GM21717 (cell line): ENCODE measurements around the gene ZFYVE26.

Experiments
- ATAC-seq: cut with Tn5 transposase; IDR thresholded peaks from one replicate; pipeline ENCODE4 v1.9.1; 2021; ENCODE audit warnings: mild to moderate bottlenecking, moderate library complexity; ENCODE audit not compliant: unreplicated experiment

Gene ZFYVE26

DNA sequence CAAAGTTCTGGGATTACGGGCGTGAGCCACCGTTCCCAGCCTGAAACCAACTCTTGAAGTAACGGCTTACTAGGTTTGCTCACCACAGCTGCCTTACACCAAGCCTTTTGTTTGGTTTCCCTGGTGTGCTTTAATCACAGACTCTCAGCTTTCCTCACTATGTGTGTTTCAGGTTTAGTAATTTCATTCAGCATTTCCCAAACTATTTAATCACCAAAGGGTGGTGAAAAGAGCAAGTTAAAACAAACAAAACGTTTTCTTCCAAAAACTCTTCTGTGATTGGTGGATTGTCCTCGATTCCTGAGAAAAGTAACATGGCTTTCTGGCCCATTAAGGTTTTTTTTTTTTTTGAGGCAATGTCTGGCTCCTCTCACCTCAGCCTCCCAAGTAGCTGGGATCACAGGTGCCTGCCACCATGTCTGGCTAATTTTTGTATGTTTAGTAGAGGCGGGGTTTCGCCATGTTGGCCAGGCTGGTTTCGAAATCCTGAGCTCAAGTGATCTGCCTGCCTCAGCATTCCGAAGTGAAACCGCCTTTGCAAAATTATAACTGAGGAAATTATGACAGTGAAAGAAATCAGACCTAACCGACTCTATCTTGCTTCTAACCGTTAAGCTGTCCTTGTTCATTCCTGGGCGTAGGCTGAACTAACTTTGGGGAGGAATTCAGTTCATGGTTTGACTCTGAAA lies 1.5 kb upstream of the ZFYVE26 start:
- no peak for ATAC-seq

DNA sequence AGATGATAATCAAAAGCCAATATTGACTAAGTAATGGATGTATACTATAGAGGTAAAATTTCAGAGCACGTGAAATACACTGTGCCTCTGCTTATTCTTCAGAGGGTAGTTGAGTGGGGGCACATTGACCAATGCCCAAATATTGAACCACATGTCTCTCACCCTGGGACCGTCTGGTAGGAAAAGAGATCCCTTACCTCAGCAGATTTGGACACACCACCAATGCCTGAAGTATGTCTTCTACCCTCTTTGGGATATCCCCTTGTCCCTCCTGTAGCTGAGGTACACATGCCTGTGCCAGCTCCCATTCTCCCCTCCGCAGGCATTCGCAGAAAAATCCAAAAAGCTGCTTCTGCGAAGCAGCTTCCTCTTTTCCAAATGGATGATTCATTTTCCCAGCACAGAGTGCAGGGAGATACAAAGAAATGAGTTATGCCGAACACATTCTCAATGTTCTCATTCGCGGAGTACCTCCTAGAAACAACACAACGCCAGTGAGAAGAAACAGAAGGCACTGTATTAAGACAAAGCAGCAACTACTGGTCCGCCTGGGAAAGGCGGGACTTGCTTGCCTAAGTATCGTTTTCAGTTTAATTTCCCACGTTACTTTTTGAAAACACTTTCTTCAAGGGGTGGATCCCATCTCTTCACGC lies 691 bp downstream of the ZFYVE26 start:
- ATAC-seq, result no peak

DNA sequence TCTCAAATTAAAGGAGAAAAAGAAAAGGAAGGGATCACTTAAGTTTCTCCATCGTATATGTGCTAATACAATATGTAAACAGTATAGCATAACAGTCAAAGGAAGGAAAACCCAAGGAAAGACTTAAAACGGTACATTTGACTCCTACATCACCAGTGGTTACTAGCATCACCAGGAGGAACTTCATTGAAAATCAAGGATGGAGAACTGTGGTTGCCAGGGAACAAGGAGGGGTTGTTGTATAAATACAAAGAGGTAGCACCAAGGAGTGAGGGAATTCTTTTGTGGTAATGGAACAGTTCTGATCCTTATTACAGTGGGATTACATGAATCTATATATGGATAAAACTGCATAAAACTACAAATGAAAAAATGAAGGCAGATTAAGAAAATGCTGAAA lies 1.6 kb downstream of the ZFYVE26 start:
- ATAC-seq, result no peak

DNA sequence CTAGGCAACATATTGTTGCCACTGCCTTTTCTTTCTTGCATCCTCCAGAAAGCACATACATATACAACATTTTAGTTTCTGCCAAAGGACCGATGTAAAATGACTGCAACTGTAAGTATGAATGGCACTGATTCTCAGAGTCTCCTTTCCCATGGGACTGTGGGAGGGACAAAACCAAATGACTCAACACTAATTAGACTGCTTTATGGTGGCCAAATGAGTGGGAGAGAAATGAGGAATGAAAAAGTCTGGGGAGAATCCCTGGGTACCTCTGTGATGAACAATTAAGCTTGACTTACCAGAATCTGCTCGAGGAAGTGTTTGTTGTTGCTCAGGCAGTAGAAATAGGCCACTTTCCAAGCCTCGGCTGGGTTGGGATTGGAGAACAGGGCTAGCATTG lies 10.1 kb downstream of the ZFYVE26 start:
- no peak for ATAC-seq

DNA sequence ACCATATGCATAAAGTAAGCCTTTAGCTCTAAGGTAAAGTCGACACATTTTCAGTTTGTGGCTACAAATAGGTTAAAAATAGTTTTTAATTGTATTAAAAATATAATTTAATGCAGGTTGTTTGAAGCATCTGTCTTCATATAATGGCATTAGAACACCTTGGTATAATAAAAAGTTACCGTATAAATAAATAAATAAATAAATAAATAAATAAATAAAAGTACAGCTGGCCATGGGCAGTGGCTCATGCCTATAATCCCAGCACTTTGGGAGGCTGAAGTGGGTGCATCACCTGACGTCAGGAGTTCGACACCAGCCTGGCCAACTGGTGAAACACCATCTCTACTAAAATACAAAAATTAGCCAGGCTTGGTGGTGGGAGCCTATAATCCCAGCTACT lies 15.6 kb downstream of the ZFYVE26 start:
- ATAC-seq, result no peak

DNA sequence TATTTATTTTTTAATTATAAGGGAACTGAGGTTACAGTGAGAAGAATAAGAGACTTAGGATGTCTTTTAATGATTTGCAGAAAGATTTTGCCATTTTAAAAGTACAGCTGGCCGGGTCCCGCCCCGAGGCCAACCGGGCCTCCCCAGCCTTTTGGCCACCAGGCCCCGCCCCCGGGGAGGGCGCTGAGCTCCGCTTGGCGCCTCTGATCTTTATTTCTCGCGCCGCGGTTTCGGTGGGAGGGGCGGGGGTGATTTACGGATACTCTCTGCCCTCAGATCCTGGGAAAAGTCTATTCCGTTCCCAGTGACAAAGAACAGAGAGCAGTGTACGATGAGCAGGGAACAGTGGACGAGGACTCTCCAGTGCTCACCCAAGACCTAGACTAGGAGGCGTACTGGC lies 17.7 kb downstream of the ZFYVE26 start:
- ATAC-seq, result no peak

DNA sequence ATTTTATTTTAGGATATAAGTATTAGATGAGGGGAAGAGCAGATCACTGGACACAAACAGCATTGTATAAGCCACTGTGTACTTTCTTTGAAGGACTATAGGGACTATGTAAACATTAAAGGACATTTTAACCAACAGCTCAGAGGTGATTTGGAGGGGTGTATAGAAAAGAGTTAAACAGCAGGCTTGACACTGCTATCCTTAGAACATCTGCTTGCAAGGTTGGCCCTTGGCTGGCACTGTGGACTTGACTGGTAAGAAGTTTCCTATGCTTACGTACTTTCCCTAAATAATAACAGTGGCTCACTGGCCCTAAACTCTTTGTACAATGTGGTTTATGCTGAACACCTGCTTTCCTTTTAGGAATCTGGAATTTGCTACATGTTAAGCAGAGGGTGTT lies 28.7 kb downstream of the ZFYVE26 start:
- ATAC-seq, result no peak

DNA sequence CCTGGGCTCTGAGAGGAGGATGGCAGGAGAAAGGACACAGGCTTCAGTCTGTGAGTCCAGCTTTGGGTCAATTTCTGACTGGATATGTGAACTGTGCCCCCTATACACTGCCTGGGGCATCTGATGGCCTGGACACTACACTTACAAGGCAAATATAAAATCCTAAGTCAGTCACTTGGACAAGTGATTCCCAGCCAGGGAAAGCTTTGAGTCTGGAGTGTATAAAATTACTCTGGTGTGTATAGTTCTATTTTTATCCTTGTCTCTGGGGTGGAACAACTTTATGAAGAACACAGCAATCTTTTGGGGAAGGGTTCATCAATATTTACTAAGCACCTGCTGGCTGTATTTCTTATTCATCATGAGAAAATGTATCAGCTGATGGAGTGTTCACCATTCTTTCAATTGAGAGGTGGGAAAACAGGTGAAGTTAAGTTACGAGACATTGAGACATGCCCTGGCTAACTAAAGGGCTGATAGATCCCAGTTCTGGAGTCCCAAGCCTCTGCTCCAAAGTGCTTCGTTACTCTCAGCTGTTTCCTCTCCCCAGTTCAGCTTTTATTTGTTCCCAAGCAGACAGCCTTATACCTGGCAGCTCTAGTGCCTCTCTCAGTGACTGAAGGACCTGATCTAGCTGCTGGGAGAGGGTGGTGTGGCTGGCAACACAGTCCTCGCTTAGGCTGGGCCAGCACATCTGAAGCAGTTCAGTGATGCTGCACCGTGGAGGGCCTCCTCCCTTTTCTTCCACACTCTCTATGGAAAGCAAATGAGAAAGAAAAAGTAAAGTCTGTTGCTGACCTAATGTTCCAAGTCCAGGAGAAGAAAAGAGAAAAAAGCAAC lies 30.9 kb downstream of the ZFYVE26 start:
- ATAC-seq, result no peak

DNA sequence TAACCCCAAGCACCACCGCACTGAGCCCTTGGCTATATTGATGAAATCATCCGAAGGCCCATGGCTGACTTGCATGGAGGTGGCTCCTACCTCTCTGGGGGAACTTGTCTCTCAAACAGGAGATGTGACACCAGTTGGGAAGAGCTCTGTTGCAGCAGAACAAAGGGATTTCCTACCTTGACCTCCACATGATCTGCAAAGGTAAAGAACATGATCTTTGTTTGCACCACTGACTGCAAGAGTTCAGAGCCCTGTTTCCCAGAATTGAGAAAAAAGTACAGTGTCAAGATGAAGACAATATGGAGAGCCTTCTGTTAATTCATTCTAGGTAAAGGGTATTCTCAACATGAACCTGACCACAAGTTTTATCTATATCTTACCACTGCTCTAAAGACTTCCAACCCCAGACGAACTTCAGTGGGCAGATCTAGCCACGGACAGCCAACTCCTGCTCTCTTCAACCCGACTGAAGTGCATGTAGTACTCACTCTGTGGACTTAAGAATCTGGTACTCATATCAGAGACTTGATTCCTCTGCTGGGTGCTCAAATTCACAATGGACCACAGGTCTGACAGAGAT lies 32.1 kb downstream of the ZFYVE26 start:
- ATAC-seq, result no peak

DNA sequence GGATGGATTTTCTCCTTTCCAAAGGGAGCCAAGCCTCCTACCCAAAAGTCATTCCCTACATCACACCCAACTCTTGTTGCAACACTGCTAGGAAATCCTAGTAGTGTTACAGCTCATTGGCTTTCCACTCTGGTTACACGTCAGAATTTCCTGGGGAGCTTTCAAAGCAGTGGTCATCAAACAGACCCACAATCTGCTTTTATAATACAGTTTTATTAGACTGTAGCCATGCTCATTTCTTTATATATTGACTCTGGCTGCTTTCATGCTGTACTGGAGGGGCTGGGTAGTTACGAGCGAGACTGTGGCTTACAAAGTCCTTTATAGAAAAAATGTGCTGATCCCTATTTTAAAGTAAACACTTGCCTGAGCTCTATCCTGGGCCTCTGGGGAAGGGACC lies 34.3 kb downstream of the ZFYVE26 start:
- no peak for ATAC-seq

DNA sequence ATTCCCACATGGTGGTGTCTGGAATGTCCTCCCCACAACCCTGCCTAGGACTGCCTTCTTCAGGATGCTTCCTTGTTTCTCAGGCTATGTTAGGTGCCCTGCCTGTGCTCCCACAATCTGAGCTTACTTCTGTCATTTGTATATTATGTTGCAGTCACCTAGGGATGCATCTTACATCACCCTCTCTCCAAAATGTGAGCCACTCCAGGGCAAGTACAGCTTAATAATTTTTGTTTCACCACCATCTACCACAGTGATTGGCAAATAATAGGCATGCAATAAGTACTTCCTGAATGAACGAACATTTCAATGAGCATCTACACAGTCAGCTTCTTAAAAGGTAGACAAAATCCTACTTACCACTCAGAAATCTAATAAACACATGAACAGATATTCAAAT lies 37.6 kb downstream of the ZFYVE26 start:
- no peak for ATAC-seq

DNA sequence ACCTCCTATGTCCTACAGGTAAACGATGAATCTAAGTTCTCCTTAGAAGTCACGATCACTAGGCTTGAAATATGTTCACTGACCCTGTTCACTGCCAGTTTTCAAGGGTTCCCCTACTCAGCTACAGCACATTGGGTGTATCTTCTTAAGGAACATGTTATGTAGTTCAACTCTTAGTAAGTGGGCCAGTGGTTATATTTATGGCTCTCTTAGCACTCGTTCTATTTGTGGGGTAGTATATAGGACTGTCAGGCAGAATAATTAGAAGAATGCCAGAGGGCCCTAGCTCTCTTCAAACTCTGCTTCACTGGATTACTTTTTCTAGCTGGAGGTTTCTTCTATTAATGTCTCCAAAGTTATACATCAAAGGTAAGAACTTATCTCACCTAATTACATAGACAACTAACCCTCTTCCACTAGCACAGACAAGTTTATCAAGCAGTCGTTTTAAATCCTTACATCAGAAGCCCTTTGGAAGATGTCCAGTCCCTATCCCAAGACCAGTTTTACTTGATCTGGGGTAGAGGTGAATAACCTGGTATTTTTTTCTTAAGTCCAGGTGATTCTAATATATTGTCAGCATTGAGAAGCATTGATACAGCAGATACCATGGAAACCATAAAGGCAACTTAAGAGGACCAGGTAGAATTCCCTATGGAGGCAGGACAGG lies 39.6 kb downstream of the ZFYVE26 start:
- no peak for ATAC-seq

DNA sequence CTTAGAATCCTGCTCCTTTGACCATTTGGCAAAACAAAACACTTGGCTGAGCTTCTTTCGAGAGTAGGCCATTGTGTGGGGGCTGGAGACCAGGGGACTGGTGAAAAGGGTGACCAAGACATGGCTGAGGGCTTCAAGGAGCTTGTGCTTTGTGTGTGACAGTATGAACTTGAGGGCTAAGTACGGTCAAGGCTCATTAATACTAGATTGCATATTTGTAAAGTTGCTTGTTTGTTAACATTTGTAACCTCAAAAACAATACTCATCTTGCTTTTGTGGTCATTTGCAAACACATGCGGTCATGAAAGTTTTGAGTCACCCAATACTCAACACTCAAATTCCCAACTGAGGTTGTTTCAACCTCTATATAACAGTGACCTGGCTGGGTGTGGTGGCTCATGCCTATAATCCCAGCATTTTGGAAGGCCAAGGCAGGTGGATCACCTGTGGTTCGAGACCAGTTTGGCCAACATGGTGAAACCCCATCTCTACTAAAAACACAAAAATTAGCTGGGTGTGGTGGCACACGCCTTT lies 42.5 kb downstream of the ZFYVE26 start:
- no peak for ATAC-seq

DNA sequence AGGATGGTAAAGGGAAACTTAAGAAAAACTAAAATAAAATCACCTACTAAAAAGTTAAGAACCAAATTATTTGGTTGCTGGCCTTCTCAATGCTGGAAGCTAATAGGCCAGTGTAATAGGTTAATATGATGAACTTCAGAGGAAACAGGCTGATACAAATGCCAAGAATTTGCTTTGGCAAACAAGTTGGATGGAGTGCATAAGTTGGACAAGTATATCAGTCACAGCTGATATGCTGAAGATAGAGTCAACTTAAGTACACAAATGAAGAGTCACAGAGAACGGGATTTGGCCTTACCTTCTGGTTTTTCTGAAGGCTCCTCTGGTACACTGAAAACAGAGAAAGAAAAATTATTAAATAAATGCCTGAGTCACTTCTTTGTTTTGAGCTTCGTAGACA lies 48.2 kb downstream of the ZFYVE26 start:
- no peak for ATAC-seq

DNA sequence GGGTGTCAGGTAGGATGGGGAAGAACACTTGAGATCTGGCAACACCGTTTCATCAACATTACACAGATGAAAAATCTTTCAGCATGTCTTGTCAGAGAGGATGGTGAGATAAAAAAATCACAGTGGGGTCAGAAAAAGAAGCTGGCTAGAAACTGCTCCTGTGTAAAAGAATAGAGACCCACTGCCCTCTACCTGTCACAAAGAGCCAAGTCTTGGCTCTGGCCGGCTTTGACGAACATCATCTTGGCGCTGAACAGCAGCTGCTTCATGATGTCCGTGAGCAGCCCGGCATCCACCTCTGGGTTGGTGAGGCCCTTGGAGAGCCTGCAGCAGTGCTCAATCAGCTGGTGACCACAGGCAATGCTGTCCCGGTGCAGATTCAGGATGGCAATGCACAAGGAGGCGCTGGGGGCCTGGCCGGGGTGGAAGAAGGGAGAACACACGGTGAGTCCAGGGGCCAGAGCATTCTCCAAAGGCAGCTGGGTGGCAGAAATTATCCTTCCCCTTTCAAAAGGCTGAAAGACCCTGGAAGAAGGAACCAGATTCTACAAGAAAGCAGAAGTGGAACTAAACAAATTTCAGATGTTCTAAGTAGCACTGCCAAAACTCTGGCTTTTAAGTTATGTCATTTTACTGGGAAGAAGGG lies 50.2 kb downstream of the ZFYVE26 start:
- ATAC-seq, result no peak

DNA sequence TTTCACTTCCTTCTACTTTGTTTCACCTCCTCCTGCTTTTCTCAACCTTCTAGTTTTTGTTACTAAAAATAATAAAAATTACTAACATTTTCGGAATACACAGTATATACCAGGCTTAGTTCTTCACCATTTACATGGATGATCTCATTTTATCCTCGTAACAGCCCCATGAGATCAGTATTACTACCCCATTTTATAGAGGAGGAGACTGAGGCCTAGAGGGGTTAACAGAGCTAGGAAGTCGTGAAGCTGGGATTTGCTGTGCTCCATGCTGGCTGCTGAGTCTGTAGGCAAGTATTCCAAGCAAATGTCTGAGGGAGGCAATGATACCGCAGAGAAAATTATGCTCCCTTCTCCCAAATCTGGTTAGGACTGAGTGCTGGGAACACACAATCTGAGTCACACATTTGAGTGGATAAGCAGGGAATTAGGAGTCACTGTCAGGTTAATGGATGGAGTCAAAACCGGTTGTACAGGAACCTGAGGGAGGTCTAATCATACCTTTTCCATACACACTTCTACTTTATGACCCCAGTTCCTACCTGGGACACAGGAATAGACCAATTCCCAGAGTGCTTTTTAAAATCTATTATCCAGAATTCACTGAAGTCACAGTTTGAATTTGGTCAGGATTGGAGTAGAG lies 51.1 kb downstream of the ZFYVE26 start:
- ATAC-seq, result no peak

DNA sequence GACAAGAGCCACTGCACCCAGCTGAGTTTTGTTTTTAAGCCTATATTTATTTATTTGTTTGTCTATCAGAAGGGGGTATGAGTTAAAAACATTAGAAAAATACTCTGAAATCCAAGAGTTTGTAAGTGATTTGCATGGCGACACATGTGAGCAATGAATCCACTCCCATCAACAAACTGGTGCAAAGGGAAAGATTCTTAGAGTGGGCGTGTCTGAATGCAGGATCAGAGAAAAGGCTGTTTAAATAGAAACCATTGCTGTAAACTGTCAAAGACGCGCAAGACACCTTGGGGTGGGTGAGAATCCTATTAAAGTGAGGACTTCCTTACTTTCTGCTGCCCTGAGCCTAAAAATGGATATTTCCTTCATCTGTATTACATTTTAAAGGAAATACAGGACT lies 51.9 kb downstream of the ZFYVE26 start:
- ATAC-seq, result no peak

DNA sequence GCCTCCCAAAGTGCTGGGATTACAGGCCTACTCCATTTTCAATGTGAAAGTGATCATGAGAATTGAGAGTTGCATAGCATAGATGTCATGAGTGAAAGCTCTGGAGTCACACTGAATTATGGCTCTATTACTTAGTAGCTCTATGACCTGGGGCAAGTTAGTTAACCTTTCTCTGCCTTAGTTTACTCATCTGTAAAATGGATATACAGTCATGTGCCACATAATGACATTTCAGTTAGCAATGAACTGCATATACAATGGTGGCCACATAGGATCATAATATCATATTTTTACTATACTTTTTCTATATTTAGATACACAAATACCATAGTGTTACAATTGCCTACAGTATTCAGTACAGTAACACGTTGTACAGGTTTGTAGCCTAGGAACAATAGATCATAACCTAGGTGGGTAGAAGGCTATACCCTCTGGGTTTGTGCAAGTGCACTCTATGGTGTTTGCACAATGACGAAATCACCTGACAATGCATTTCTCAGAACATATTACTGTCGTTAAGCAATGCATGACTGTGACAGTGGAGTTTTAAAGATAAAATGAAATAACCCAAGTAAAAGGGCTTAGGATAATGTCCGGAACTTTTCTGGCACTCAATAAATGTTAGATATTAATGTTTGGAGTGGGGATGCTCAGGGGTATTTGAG lies 53.1 kb downstream of the ZFYVE26 start:
- no peak for ATAC-seq

DNA sequence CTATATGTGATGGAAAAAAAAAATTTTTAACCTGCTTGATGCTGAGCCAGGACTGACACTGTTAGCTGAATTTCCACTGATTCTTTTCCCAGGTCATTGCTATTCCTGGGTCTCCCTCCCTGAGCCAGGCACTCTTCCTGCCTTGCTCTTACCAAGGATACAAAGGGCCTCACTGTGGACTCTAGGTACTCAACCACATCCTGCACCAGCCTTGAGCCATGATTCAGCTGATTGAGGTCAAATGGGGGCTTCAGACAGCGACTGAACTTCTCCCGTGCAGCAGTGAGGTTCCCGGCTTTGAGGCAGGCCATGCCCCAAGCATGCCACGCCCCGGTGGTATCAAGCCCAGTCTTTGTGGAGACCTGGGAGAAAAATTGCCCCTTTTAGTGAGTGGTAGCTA lies 54.3 kb downstream of the ZFYVE26 start:
- ATAC-seq, result no peak
